ENCODE data around the gene SARDH. TPM values are rescaled to one million over a fixed set of nuclear protein-coding genes. Genes with fewer than 3 reads are reported as not detected.

SARDH gene
- total RNA-seq, 4 donors from 2014 or later: 2.9 to 16.4 (median 5.9) TPM

DNA sequence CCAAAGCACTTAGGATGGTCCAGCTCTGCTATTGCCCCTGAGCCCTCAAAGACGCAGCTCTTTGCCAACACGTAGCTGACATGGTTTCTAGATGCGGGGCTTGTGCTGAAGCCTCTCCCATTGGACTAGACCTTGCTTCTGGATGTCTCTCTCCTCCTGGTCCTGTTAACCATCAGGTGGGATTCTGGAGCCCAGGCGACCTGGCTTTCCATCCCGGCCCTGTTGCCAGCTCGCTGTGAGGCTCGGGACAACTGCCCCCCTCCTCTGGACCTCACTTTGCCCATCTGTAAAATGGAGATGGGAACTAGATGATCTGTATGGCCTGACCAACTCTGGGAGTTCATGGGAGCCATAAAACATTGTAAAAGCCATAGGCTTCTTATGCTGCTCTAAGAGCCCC is 98.0 kb downstream of the SARDH start:
- Histone ChIP-seq H3K27ac (no peak overlapping the region), H3K27me3 (no peaks in the 10 kb centered on the region), H3K36me3 (no peaks in the 10 kb centered on the region), H3K9me3 (no peaks in the 10 kb centered on the region), H3K4me3 (no peak overlapping the region), H3K4me1 (no peaks in the 10 kb centered on the region)
- WGBS, 2 donors: 76 to 87% methylated on average over 7 of the region's 7 CpGs
- TF ChIP-seq POLR2A (IDR thresholded peaks at IDR 0.05): no peak
- TF ChIP-seq EP300 (IDR thresholded peaks at IDR 0.05): no peak
- DNase-seq (ENCODE audit: low spot score in 2 of 2): no peak

DNA sequence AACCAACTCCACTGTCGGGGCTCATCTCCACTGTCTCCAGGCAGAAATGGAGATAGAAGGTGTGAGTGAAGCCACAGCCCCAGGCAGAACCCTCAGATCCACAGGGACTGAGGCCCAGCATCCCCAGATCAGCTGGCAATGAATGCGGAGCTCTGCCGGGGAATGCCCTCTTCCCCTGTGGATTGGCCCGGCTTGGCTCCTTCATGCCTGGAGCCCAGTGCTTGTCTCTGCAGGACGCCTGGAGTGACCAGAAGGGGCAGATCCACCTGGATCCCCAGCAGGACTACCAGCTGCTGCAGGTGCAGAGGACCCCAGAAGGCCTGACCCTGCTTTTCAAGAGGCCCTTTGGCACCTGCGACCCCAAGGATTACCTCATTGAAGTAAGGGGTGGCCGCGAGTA is 98.5 kb downstream of the SARDH start:
- 96 to 97% methylated on average over 5 to 6 of the region's 8 CpGs for WGBS, 2 donors
- TF ChIP-seq EP300 (IDR thresholded peaks at IDR 0.05): no peak

DNA sequence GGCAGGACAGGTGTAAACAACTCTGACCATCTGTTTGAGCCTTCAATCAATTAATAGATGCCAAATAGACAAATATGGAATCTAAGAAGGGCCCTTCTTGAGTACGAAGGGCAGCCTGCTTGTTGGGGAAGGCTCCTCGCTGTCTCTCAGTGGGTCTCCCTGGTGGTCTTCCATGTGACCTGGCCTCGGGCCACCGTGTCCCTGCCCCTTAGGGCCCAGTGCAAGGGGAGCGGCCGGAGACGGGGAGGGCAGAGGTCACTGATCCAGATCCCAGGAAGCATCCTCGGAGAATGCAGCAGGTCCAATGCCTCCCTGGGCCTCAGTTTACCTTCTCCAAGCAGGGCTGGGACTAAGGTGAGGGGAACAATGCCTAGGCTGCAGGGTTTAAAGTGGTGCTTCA is 99.4 kb downstream of the SARDH start:
- no peak for DNase-seq (ENCODE audit: low spot score in 2 of 2)
- Histone ChIP-seq H3K27ac (no peak overlapping the region), H3K27me3 (peaks cover 0 to 10% of the 10 kb centered on the region in 2 donors), H3K4me3 (no peak overlapping the region), H3K36me3 (no peaks in the 10 kb centered on the region), H3K9me3 (no peaks in the 10 kb centered on the region), H3K4me1 (no peaks in the 10 kb centered on the region)
- TF ChIP-seq POLR2A (IDR thresholded peaks at IDR 0.05) (no peak), EP300 (IDR thresholded peaks at IDR 0.05) (no peak)
- TF ChIP-seq, protein P1, sequence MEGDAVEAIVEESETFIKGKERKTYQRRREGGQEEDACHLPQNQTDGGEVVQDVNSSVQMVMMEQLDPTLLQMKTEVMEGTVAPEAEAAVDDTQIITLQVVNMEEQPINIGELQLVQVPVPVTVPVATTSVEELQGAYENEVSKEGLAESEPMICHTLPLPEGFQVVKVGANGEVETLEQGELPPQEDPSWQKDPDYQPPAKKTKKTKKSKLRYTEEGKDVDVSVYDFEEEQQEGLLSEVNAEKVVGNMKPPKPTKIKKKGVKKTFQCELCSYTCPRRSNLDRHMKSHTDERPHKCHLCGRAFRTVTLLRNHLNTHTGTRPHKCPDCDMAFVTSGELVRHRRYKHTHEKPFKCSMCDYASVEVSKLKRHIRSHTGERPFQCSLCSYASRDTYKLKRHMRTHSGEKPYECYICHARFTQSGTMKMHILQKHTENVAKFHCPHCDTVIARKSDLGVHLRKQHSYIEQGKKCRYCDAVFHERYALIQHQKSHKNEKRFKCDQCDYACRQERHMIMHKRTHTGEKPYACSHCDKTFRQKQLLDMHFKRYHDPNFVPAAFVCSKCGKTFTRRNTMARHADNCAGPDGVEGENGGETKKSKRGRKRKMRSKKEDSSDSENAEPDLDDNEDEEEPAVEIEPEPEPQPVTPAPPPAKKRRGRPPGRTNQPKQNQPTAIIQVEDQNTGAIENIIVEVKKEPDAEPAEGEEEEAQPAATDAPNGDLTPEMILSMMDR (IDR thresholded peaks at IDR 0.05): no peak
- WGBS, 2 donors: 48 to 68% methylated on average over 7 to 8 of the region's 8 CpGs

More for the DNA sequence above, 98.5 kb downstream of the SARDH start:
- no peak for DNase-seq (ENCODE audit: low spot score in 2 of 2)
- no peaks in the 10 kb centered on the region for H3K36me3 ChIP-seq
- H3K4me1 ChIP-seq: no peaks in the 10 kb centered on the region
- H3K27me3 ChIP-seq: peaks cover 0 to 1% of the 10 kb centered on the region in 2 donors
- H3K4me3 ChIP-seq: no peak overlapping the region
- H3K27ac ChIP-seq: no peak overlapping the region
- H3K9me3 ChIP-seq: no peaks in the 10 kb centered on the region

DNA sequence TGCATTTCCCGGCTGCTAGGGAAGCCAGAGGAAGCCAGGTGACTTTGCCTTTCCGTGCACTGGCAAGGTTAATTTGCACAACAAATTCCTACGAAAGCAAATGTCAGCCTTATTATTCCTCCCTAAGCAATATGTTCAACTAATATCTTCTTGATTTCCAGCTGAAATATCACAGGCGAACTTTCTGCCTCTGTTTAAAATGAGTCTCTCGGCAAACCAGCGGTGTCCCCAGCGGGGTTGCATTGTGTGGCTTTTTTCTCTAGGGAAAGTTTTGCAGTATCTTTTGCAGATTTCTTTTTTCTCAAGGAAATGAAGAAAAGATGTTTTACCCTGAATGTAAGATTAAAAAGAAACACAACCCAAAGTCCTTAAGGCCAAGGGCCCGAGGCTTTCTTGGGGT is 100.1 kb downstream of the SARDH start:
- no peak for TF ChIP-seq EP300 (IDR thresholded peaks at IDR 0.05)
- no peak for TF ChIP-seq POLR2A (IDR thresholded peaks at IDR 0.05)
- TF ChIP-seq, protein P1 (IDR thresholded peaks at IDR 0.05): no peak
- Histone ChIP-seq H3K27me3 (peaks cover 0 to 14% of the 10 kb centered on the region in 2 donors), H3K9me3 (no peaks in the 10 kb centered on the region), H3K4me3 (no peak overlapping the region), H3K36me3 (no peaks in the 10 kb centered on the region), H3K4me1 (no peaks in the 10 kb centered on the region), H3K27ac (no peak overlapping the region)
- no peak for DNase-seq (ENCODE audit: low spot score in 2 of 2)
- WGBS, 2 donors: 66 to 71% methylated on average over 8 of the region's 8 CpGs

DNA sequence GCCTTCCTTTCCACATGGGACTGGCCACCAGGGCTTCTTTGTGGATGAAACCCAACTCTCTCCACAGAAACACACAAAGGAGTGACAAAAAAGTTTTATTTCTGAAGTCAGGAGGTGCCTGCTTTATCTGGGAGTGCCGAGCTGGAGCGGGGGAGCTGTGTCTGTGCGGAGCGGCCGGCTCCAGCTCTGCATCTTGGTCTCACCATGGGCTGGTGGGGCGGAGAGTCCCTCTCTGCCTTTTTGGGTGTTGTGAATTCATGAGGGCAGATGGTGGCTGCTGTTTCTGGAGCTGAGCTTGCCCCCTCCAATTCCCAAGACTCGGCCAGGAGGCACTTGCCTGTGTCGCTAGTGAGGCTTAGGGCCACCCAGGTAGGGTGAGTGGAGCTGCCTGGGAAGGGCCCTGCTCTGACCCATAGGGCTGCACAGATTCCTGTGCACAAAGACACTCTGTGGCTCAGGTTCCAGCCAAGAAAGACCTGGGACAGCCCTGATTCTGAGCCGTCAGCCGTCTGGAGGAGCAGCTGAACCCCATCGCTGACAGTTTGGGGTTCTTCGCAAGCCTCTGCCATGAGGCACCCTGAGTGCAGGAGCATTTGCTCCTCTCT is 100.6 kb downstream of the SARDH start:
- 75 to 80% methylated on average over 10 to 12 of the region's 12 CpGs for WGBS, 2 donors
- TF ChIP-seq EP300 (IDR thresholded peaks at IDR 0.05): no peak
- TF ChIP-seq, protein P1 (IDR thresholded peaks at IDR 0.05): no peak
- no peak for TF ChIP-seq POLR2A (IDR thresholded peaks at IDR 0.05)
- H3K27me3 ChIP-seq: peaks cover 0 to 14% of the 10 kb centered on the region in 2 donors

DNA sequence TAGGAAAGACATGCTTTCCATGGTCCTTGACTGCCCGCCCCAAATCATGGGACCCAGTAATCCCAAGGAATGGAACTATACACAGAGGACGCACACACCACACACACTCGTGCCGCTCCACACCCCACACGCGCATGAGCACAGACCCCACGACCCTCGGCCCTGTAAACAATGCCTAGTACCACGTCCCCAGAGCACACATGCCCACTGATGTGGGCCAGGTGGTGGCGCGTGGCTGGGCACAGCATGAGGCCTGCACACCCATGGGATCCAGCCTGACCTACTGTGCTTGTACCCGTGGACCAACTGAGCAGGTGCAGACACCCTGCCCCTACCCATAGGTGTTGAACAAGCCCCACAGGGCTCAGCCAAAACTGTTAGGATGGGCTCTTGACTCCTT is 101.2 kb downstream of the SARDH start:
- H3K27ac ChIP-seq: no peak overlapping the region
- no peaks in the 10 kb centered on the region for H3K36me3 ChIP-seq
- no peaks in the 10 kb centered on the region for H3K9me3 ChIP-seq
- 89 to 91% methylated on average over 12 of the region's 12 CpGs for WGBS, 2 donors
- peaks cover 0 to 14% of the 10 kb centered on the region in 2 donors for H3K27me3 ChIP-seq
- no peaks in the 10 kb centered on the region for H3K4me1 ChIP-seq
- TF ChIP-seq, protein P1 (IDR thresholded peaks at IDR 0.05): no peak
- no peak for TF ChIP-seq POLR2A (IDR thresholded peaks at IDR 0.05)
- H3K4me3 ChIP-seq: no peak overlapping the region
- no peak for DNase-seq (ENCODE audit: low spot score in 2 of 2)

More for the DNA sequence above, 100.6 kb downstream of the SARDH start:
- Histone ChIP-seq H3K36me3 (no peaks in the 10 kb centered on the region), H3K4me3 (no peak overlapping the region), H3K27ac (no peak overlapping the region), H3K4me1 (no peaks in the 10 kb centered on the region), H3K9me3 (no peaks in the 10 kb centered on the region)
- DNase-seq (ENCODE audit: low spot score in 2 of 2): no peak

Measured in tibial nerve (tissue), 4 donors.